T-helper 22 cell (primary cell): Measurements from ENCODE around the gene C16orf86.

Experiments
- DNase-seq: peaks from one replicate; pipeline ENCODE4 v3.0.0-alpha.2; 2020; ENCODE audit warnings: low read depth

Gene C16orf86

GRCh38 chr16:67666559-67667452, at the start of gene C16orf86, which contains the start of gene ENKD1:
Gene C16orf86 (plus strand): TSS chr16:67666814. CDS start chr16:67666971, 157 bp downstream.
Gene ENKD1 (minus strand): TSS chr16:67666750. CDS start chr16:67666442, 308 bp downstream.
- peak; percentile 72 for DNase-seq

- DNase-seq, result no peak
Measured at GRCh38 chr16:67628216-67628615, 38.4 kb upstream of the C16orf86 start.

GRCh38 chr16:67632415-67633172, 34.0 kb upstream of the C16orf86 start:
- DNase-seq, result no peak

GRCh38 chr16:67636713-67637112, 29.9 kb upstream of the C16orf86 start:
- no peak for DNase-seq

GRCh38 chr16:67637625-67638024, 29.0 kb upstream of the C16orf86 start:
- DNase-seq, result no peak

- no peak for DNase-seq
Measured at GRCh38 chr16:67641779-67642708, 24.6 kb upstream of the C16orf86 start.

- no peak for DNase-seq
Measured at GRCh38 chr16:67644038-67644437, 22.6 kb upstream of the C16orf86 start.

- DNase-seq, result no peak
Measured at GRCh38 chr16:67645397-67646121, 21.1 kb upstream of the C16orf86 start.

GRCh38 chr16:67647111-67647651, 19.4 kb upstream of the C16orf86 start:
- no peak for DNase-seq

GRCh38 chr16:67647681-67648080, 18.9 kb upstream of the C16orf86 start:
- no peak for DNase-seq

- no peak for DNase-seq
Measured at GRCh38 chr16:67648088-67648763, 18.4 kb upstream of the C16orf86 start.

- no peak for DNase-seq
Measured at GRCh38 chr16:67648764-67649407, 17.7 kb upstream of the C16orf86 start.

GRCh38 chr16:67649494-67649931, 17.1 kb upstream of the C16orf86 start:
- DNase-seq, result no peak

- no peak for DNase-seq
Measured at GRCh38 chr16:67650023-67650422, 16.6 kb upstream of the C16orf86 start.

GRCh38 chr16:67651039-67651438, 15.6 kb upstream of the C16orf86 start:
- no peak for DNase-seq

GRCh38 chr16:67651847-67652246, 14.8 kb upstream of the C16orf86 start:
- no peak for DNase-seq

GRCh38 chr16:67652578-67653127, 14.0 kb upstream of the C16orf86 start:
- DNase-seq, result no peak

GRCh38 chr16:67653128-67653788, 13.4 kb upstream of the C16orf86 start:
- no peak for DNase-seq
